ENCODE results near the gene SYS1.
A peak's percentile ranks its signal among the peaks of the same experiment; 100 is the strongest.

The SYS1 gene
- long read RNA-seq, transcript SYS1-205 (3 exons, 433 nt), result minor isoform, 20 of 184 reads
- long read RNA-seq, transcript SYS1-201 (4 exons, 2,862 nt), result major isoform, 158 of 184 reads
- long read RNA-seq, partial matches to known transcripts, result 0 of 184 reads
- long read RNA-seq, other reads (novel, unspliced or antisense), result 6 of 184 reads

GRCh38 chr20:45362804-45363610 is at the start of gene SYS1:
SYS1 (plus strand) TSS chr20:45363156; CDS start chr20:45363532, 376 bp downstream.
- Histone ChIP-seq H3K27ac (replicated peaks) (peak within 1 kb of the TSS; percentile 86), H3K4me3 (replicated peaks; ENCODE audit: insufficient read depth, low read length) (peak within 1 kb of the TSS; percentile 86), H3K27me3 (ENCODE audit: insufficient read depth, poor library complexity, severe bottlenecking) (no peaks in the 10 kb centered on the region)
- TF ChIP-seq REST (IDR thresholded peaks at IDR 0.05; ENCODE audit: insufficient replicate concordance, low read depth) (peak; percentile 12), SPI1 (IDR thresholded peaks at IDR 0.05; ENCODE audit: borderline replicate concordance, low read depth) (peak; percentile 78; the same call in 1 of the 2 replicates), GABPA (IDR thresholded peaks at IDR 0.05; ENCODE audit: low read depth) (peak; percentile 55), POLR2AphosphoS5 (IDR thresholded peaks at IDR 0.05; ENCODE audit: low read depth) (peak; percentile 82), CTCF (IDR thresholded peaks at IDR 0.05; ENCODE audit: insufficient read depth, low read length) (peak; percentile 72)
- DNase-seq (ENCODE audit: low read depth in 1 of 2, low spot score in 1 of 2), result peak; percentile 95 to 99

GRCh38 chr20:45313943-45314342 is 49.0 kb upstream of the SYS1 start:
- TF ChIP-seq GABPA (IDR thresholded peaks at IDR 0.05; ENCODE audit: low read depth), result no peak
- no peak for TF ChIP-seq POLR2AphosphoS5 (IDR thresholded peaks at IDR 0.05; ENCODE audit: low read depth)
- no peak for TF ChIP-seq REST (IDR thresholded peaks at IDR 0.05; ENCODE audit: insufficient replicate concordance, low read depth)
- TF ChIP-seq SPI1 (IDR thresholded peaks at IDR 0.05; ENCODE audit: borderline replicate concordance, low read depth), result no peak
- no peak for TF ChIP-seq CTCF (IDR thresholded peaks at IDR 0.05; ENCODE audit: insufficient read depth, low read length)
- DNase-seq (ENCODE audit: low read depth in 1 of 2, low spot score in 1 of 2), result no peak
- Histone ChIP-seq H3K27me3 (ENCODE audit: insufficient read depth, poor library complexity, severe bottlenecking) (no peaks in the 10 kb centered on the region), H3K27ac (replicated peaks) (no peak overlapping the region), H3K4me3 (replicated peaks; ENCODE audit: insufficient read depth, low read length) (no peak overlapping the region)

- no peaks in the 10 kb centered on the region for H3K27me3 ChIP-seq (ENCODE audit: insufficient read depth, poor library complexity, severe bottlenecking)
- no peak for TF ChIP-seq GABPA (IDR thresholded peaks at IDR 0.05; ENCODE audit: low read depth)
- TF ChIP-seq REST (IDR thresholded peaks at IDR 0.05; ENCODE audit: insufficient replicate concordance, low read depth), result no peak
- TF ChIP-seq CTCF (IDR thresholded peaks at IDR 0.05; ENCODE audit: insufficient read depth, low read length), result no peak
- no peak for TF ChIP-seq POLR2AphosphoS5 (IDR thresholded peaks at IDR 0.05; ENCODE audit: low read depth)
- no peak for TF ChIP-seq SPI1 (IDR thresholded peaks at IDR 0.05; ENCODE audit: borderline replicate concordance, low read depth)
- H3K4me3 ChIP-seq (replicated peaks; ENCODE audit: insufficient read depth, low read length), result no peak overlapping the region
- no peak overlapping the region for H3K27ac ChIP-seq (replicated peaks)
- no peak for DNase-seq (ENCODE audit: low read depth in 1 of 2, low spot score in 1 of 2)
Measured at GRCh38 chr20:45315672-45316071, 47.3 kb upstream of the SYS1 start.
